Measurements from ENCODE around the gene ADAP1.

Gene ADAP1

DNA sequence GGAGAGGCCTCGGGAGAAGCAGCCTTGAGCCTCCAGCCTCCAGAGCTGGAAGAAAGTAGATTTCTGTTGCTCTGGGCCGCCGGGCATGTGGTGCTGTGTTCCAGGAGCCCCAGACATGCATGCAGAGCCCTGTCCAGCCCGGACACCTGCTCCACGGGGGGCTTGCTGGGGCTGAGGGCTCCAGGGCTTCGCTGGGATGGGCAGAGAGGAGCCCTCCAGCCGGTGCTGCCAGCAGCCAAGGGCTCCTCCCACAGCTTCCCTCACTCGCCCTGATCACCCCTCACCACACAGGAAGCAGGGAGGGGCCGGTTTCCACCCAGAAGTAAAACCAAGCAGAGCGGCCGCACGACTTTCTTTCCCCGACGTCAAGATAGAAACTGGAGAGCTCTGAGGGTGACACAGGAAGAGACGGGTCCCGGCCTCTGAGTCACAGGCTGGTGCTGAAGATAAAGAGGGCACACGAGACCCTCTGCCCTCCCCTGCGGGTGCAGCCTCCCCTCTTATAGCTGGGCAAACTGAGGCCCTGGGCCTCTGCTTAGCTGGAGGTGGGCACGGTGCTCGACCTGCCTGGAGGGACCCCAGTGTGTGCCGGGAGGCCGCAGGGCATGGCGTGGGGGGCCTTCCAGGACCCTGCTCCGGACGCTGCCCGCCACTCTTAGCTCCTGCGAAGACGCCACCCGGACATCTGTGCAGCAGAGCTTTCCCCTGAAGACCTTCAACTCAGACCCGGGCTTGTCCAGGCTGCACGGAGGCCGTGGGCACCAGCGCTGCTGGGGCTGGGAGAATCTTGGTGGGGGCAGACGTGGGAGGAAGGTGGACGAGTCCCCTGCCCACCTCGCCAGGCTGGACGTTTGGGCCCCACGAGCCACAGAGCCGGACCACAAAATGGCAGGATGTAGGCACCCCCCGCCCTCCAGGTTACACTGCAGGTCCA lies 31.1 kb downstream of the ADAP1 start:
- H3K9me2 ChIP-seq (ENCODE audit: low read depth, low read length): no peaks in the 10 kb centered on the region
- no peaks in the 10 kb centered on the region for H4K20me1 ChIP-seq (ENCODE audit: insufficient read depth, low read length)
- H3K9me3 ChIP-seq (ENCODE audit: low read length): no peaks in the 10 kb centered on the region
- H3K9ac ChIP-seq (ENCODE audit: low read length): no peak overlapping the region
- H2AFZ ChIP-seq (ENCODE audit: low read length): no peak overlapping the region
- TF ChIP-seq, protein P1, sequence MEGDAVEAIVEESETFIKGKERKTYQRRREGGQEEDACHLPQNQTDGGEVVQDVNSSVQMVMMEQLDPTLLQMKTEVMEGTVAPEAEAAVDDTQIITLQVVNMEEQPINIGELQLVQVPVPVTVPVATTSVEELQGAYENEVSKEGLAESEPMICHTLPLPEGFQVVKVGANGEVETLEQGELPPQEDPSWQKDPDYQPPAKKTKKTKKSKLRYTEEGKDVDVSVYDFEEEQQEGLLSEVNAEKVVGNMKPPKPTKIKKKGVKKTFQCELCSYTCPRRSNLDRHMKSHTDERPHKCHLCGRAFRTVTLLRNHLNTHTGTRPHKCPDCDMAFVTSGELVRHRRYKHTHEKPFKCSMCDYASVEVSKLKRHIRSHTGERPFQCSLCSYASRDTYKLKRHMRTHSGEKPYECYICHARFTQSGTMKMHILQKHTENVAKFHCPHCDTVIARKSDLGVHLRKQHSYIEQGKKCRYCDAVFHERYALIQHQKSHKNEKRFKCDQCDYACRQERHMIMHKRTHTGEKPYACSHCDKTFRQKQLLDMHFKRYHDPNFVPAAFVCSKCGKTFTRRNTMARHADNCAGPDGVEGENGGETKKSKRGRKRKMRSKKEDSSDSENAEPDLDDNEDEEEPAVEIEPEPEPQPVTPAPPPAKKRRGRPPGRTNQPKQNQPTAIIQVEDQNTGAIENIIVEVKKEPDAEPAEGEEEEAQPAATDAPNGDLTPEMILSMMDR (IDR thresholded peaks at IDR 0.05; ENCODE audit: low read length): no peak
- no peak for TF ChIP-seq EZH2 (IDR thresholded peaks at IDR 0.05; ENCODE audit: borderline replicate concordance, low read length)
- H3K27ac ChIP-seq (ENCODE audit: low read depth, low read length, poor library complexity, severe bottlenecking): no peak overlapping the region
- H3K79me2 ChIP-seq (ENCODE audit: insufficient read depth, low read length): no peaks in the 10 kb centered on the region
- no peak overlapping the region for H3K4me3 ChIP-seq (ENCODE audit: low read depth, low read length, poor library complexity, severe bottlenecking)
- peaks cover 14% of the 10 kb centered on the region; the same call in 1 of the 2 replicates for H3K27me3 ChIP-seq (ENCODE audit: insufficient read depth, low read length)
- peaks cover 11% of the 10 kb centered on the region for H3K4me1 ChIP-seq (ENCODE audit: insufficient read depth, low read length, severe bottlenecking)
- H3K36me3 ChIP-seq (ENCODE audit: insufficient read depth, low read length): no peaks in the 10 kb centered on the region
- H3F3A ChIP-seq (ENCODE audit: insufficient read depth, low read length): no peaks in the 10 kb centered on the region
- peak overlapping the region; percentile 20; the same call in 1 of the 2 replicates for H3K4me2 ChIP-seq (ENCODE audit: low read length)

DNA sequence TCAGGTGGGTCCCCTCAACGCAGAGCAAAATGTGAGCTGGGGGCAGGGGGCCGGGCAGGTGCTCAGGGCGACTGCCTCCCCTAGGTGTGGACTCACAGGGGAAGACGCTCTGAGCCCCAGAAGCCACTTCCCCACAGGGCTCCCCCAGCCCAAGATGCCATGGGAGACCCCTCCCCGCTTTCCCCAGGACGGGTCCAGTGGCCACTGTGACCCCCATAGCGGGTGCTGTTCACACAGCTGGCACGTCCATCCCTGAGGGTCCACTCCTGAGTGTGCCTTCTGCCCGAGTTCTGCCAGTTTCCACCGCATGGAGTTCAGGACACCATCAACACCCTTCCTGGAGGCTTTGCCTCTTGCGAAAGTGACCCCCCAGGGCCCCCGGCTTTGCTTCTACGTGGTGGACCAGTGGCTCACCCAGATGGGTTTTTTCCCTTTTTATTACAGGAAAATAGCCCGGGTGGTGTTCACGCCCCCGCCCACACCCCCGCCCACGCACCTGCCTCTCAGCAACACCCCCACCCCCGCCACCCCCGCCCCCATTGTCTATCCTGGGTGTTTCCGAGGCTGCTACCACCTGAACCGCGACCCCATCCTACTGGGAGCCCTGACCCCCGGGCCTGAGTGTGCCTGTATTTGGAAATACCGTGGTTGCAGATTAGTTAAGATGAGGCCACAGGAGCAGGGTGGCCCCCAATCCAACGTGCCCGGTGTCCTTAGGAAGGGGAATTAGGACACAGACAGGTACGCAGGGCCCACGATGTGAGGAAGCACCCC lies 32.0 kb downstream of the ADAP1 start:
- Histone ChIP-seq H3K27me3 (ENCODE audit: insufficient read depth, low read length) (peaks cover 20% of the 10 kb centered on the region; the same call in 1 of the 2 replicates), H3K36me3 (ENCODE audit: insufficient read depth, low read length) (no peaks in the 10 kb centered on the region), H3K9me3 (ENCODE audit: low read length) (no peaks in the 10 kb centered on the region), H3F3A (ENCODE audit: insufficient read depth, low read length) (no peaks in the 10 kb centered on the region), H3K79me2 (ENCODE audit: insufficient read depth, low read length) (no peaks in the 10 kb centered on the region), H2AFZ (ENCODE audit: low read length) (no peak overlapping the region), H3K4me1 (ENCODE audit: insufficient read depth, low read length, severe bottlenecking) (peaks cover 11% of the 10 kb centered on the region), H3K4me3 (ENCODE audit: low read depth, low read length, poor library complexity, severe bottlenecking) (no peak overlapping the region), H4K20me1 (ENCODE audit: insufficient read depth, low read length) (no peaks in the 10 kb centered on the region), H3K9ac (ENCODE audit: low read length) (no peak overlapping the region), H3K4me2 (ENCODE audit: low read length) (peak overlapping the region; percentile 20; the same call in 1 of the 2 replicates), H3K27ac (ENCODE audit: low read depth, low read length, poor library complexity, severe bottlenecking) (no peak overlapping the region), H3K9me2 (ENCODE audit: low read depth, low read length) (no peaks in the 10 kb centered on the region)
- TF ChIP-seq EZH2 (IDR thresholded peaks at IDR 0.05; ENCODE audit: borderline replicate concordance, low read length): no peak
- TF ChIP-seq, protein P1 (IDR thresholded peaks at IDR 0.05; ENCODE audit: low read length): no peak

DNA sequence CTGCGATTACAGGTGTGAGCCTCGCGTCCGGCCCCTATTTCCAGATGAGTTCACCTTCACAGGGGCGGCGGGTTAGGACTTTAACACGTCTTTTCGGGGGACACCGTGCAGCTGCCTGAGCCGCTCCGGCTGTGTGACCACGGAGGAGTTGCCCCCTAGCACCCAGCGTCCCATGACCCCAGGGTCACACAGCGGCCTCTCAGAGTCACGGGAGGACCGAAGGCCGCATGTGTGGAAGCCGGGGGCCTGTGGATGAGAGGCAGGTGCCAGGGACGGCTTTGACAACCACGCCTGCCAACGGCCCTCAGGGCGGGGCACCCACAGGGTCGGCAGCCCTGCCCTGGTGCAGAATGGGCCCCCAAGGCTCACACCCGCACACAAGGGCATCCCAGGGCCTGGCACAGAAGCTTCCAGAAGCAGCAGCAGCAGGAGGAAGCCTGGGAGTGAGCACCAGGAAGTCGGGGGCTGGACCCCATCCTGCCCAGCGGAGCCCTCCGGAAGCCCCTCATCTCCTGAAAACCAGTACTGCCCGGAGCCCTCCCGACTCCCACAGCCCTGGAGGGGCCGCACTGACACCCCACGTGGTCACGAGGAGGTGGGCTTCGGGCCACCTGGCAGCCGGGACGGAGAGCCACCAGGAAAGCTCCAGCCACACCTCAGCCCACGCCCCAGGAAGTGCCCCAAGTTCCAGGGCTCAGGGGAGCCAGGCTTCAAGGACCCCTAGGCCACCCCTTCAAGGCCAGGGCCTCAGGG lies 32.7 kb downstream of the ADAP1 start:
- Histone ChIP-seq H2AFZ (ENCODE audit: low read length) (no peak overlapping the region), H3K4me3 (ENCODE audit: low read depth, low read length, poor library complexity, severe bottlenecking) (no peak overlapping the region), H3K4me2 (ENCODE audit: low read length) (no peak overlapping the region), H3K27me3 (ENCODE audit: insufficient read depth, low read length) (peaks cover 20% of the 10 kb centered on the region; the same call in 1 of the 2 replicates), H3K79me2 (ENCODE audit: insufficient read depth, low read length) (no peaks in the 10 kb centered on the region), H3K9me2 (ENCODE audit: low read depth, low read length) (no peaks in the 10 kb centered on the region), H3F3A (ENCODE audit: insufficient read depth, low read length) (no peaks in the 10 kb centered on the region), H4K20me1 (ENCODE audit: insufficient read depth, low read length) (no peaks in the 10 kb centered on the region), H3K36me3 (ENCODE audit: insufficient read depth, low read length) (no peaks in the 10 kb centered on the region), H3K4me1 (ENCODE audit: insufficient read depth, low read length, severe bottlenecking) (peaks cover 11% of the 10 kb centered on the region), H3K9ac (ENCODE audit: low read length) (no peak overlapping the region), H3K9me3 (ENCODE audit: low read length) (no peaks in the 10 kb centered on the region), H3K27ac (ENCODE audit: low read depth, low read length, poor library complexity, severe bottlenecking) (no peak overlapping the region)
- TF ChIP-seq EZH2 (IDR thresholded peaks at IDR 0.05; ENCODE audit: borderline replicate concordance, low read length): no peak
- TF ChIP-seq, protein P1 (IDR thresholded peaks at IDR 0.05; ENCODE audit: low read length): no peak
